ENCODE measurements around the gene KATNBL1.
"Not testable (repeated sequence)": the region's sequence is repeated elsewhere in the genome, so short reads cannot be mapped to it uniquely, and the experiment has no call there.

Gene KATNBL1

GRCh38 chr15:34132881-34133280, 77.0 kb downstream of the KATNBL1 start:
- DNase-seq (ENCODE audit: low spot score), result no peak
- H3K4me3 ChIP-seq, result no peak overlapping the region
- TF ChIP-seq CTCF (IDR thresholded peaks at IDR 0.05), result no peak
- no peak overlapping the region for H3K27ac ChIP-seq

GRCh38 chr15:34128898-34129297, 81.0 kb downstream of the KATNBL1 start:
- no peak for TF ChIP-seq CTCF (IDR thresholded peaks at IDR 0.05)
- DNase-seq (ENCODE audit: low spot score), result no peak
- H3K4me3 ChIP-seq, result no peak overlapping the region
- H3K27ac ChIP-seq, result no peak overlapping the region

GRCh38 chr15:34126522-34126921, 83.4 kb downstream of the KATNBL1 start:
- DNase-seq (ENCODE audit: low spot score), result no peak
- Histone ChIP-seq H3K27ac (no peak overlapping the region), H3K4me3 (no peak overlapping the region)
- TF ChIP-seq CTCF (IDR thresholded peaks at IDR 0.05), result no peak

- Histone ChIP-seq H3K27ac (no peak overlapping the region), H3K4me3 (no peak overlapping the region)
- no peak for DNase-seq (ENCODE audit: low spot score)
- TF ChIP-seq CTCF (IDR thresholded peaks at IDR 0.05), result no peak
Observed at GRCh38 chr15:34125945-34126344, 84.0 kb downstream of the KATNBL1 start.

GRCh38 chr15:34124651-34125050, 85.2 kb downstream of the KATNBL1 start:
- no peak overlapping the region for H3K4me3 ChIP-seq

GRCh38 chr15:34122771-34123183, 87.1 kb downstream of the KATNBL1 start:
- no peak overlapping the region for H3K27ac ChIP-seq
- no peak for TF ChIP-seq CTCF (IDR thresholded peaks at IDR 0.05)

More at GRCh38 chr15:34124651-34125050, 85.2 kb downstream of the KATNBL1 start:
- H3K27ac ChIP-seq, result no peak overlapping the region
- DNase-seq (ENCODE audit: low spot score), result no peak
- TF ChIP-seq CTCF (IDR thresholded peaks at IDR 0.05), result no peak

GRCh38 chr15:34121786-34122185, 88.1 kb downstream of the KATNBL1 start:
- not testable (repeated sequence) for H3K4me3 ChIP-seq; DNase-seq (ENCODE audit: low spot score); H3K27ac ChIP-seq

More at GRCh38 chr15:34122771-34123183, 87.1 kb downstream of the KATNBL1 start:
- H3K4me3 ChIP-seq, result no peak overlapping the region
- no peak for DNase-seq (ENCODE audit: low spot score)

GRCh38 chr15:34120420-34120819, 89.5 kb downstream of the KATNBL1 start:
- not testable (repeated sequence) for H3K4me3 ChIP-seq; DNase-seq (ENCODE audit: low spot score); H3K27ac ChIP-seq

Measured in coronary artery (tissue), 2 donors.